Stimulated activated CD8-positive, alpha-beta memory T cell treated with anti-CD3 and anti-CD28 coated beads, Interleukin-2, amount 100 ng/mL, for 1 hour (primary cell): ENCODE data around the gene SKIC3.

Experiments
- DNase-seq, 2 donors: peaks; one replicate each; pipeline ENCODE4 v3.0.0-alpha.2; 2020; ENCODE audit warnings: low read depth in 2 of 2

SKIC3 gene

DNA sequence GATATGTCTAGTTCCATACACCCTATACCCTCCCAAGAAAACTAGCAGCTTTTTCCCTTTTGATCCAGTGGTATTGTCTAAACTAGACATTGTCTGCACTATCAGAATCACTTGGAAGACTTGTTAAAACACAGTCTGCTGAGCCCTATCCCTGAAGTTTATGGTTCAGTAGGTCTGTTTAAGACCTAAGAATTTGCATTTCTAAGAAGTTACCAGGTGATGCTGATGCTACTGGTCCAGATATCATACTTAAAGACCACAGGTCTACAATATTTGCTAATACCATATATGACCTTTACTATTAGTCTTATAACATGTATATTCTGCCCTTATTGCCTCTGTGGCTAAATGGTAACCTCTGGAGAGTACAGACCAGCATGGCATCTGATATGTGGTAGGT lies 23.3 kb downstream of the SKIC3 start:
- DNase-seq = no peak

GRCh38 chr5:95530416-95530815 lies 24.4 kb downstream of the SKIC3 start:
- no peak for DNase-seq

GRCh38 chr5:95528565-95528964 lies 26.2 kb downstream of the SKIC3 start:
- no peak for DNase-seq

- no peak for DNase-seq
Observed at GRCh38 chr5:95526871-95527270, 27.9 kb downstream of the SKIC3 start.

DNA sequence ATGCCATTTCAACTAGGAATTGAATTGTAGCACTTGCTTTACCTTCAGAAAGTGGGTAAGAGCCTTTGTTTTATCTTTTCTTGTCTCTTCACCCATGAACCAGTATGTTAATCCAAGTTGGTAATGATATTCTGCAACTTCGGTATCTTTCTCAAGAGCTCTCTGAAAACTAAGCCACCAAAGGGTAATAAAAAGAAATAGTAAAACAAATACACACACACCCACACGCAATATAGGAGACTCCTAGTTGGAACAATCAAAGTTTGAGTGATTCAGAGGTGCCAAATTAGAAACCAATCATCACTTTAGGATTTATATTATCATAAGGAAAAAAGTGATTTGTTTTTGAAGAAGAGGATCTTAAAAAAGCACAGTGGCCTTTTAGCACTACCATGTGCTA lies 30.4 kb downstream of the SKIC3 start:
- DNase-seq = no peak

- no peak for DNase-seq
Observed at GRCh38 chr5:95520206-95520605, 34.6 kb downstream of the SKIC3 start.

DNA sequence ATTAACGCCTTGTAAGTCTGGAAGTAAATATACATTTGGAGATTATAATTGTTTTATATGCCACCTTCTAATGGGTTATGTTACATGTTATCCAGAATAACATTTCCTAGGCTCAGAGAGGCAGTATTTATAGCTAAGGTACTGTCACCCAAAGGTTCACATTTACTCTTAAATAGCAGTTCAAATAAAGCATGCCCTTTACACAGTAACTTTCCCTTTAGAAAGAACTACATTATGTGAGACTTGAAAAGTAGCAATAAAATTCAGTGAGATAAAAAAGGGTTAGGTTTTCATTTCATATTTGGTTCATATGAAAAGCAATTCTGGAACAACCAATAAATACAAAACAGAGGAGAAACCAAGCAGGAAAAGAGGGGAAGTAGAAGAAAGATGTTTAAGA lies 35.1 kb downstream of the SKIC3 start:
- DNase-seq = no peak

GRCh38 chr5:95519151-95519550 lies 35.6 kb downstream of the SKIC3 start:
- DNase-seq = no peak

- no peak for DNase-seq
Observed at GRCh38 chr5:95518417-95518816, 36.4 kb downstream of the SKIC3 start.

GRCh38 chr5:95511606-95512005 lies 43.2 kb downstream of the SKIC3 start:
- no peak for DNase-seq

DNA sequence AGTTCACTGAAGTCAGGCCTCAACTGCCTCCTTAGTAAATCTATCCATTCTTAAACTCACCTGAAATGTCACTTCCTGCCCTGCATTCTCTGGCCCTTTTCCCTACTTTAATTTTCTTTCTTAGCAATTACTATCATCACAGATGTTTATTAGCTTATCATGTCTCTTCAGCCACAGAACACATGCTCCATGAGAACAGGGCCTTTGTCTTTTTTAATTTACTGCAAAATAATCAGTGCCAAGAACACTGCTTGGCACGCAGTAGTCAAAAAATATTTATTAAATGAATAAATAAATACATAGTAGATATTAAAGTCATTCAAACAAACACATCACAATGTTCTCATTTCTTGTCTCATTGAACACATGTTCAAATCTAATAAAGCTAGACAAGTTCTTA lies 46.2 kb downstream of the SKIC3 start:
- no peak for DNase-seq
